HCT116 (cell line): ENCODE measurements around the gene ALK. TPM values are rescaled to one million over a fixed set of nuclear protein-coding genes. Genes with fewer than 3 reads are reported as not detected.

Source experiments
- ATAC-seq: fragments of 200-7000 bp; cut with Tn5 transposase; 2 replicates; pipeline ENCODE4 v1.9.1; 2020; ENCODE audit warnings: mild to moderate bottlenecking, moderate library complexity
- BruUV-seq: library from RNA; stranded (reverse); fragments of 400-500 nt; replicated peaks from 2 replicates; lab custom pipeline; 2021; lab: Mats Ljungman, UMichigan
- CTCF ChIA-PET: fragments of 300-600 bp; sonication (Branson Sonifier 250); formaldehyde crosslinking; loops from one replicate; lab custom pipeline; 2021; ENCODE audit warnings: antibody characterized with exemption; lab: Charles Lee
- POLR2A ChIA-PET: fragments of 300-600, 350-600 bp; sonication (Branson Sonifier 250); formaldehyde crosslinking; loops from one replicate; lab custom pipeline; 2021; ENCODE audit warnings: antibody characterized with exemption; lab: Charles Lee
- RAD21 ChIA-PET, 2 experiments: fragments of 300-600 bp; sonication (Branson Sonifier 250); formaldehyde crosslinking; loops; one replicate each; lab custom pipeline; 2023; ENCODE audit warnings: low total read pairs in 2 of 2; ENCODE audit not compliant: uncharacterized antibody in 2 of 2, unreplicated experiment in 2 of 2, low non-redundant PET in 1 of 2; lab: Charles Lee
- DNase-seq: peaks from one replicate; pipeline ENCODE4 v3.0.0-alpha.2; 2010; ENCODE audit warnings: low read depth, low spot score
- H2AFZ ChIP-seq: fragments of 200-600 bp; shearing (Covaris generic), sonication (generic); 2 replicates; pipeline ENCODE4 v1.6.1; 2017; ENCODE audit warnings: low read depth, mixed run types, mixed read lengths, antibody characterized with exemption, low read length; ENCODE audit not compliant: poor library complexity, severe bottlenecking
- H3K27ac ChIP-seq: 2 replicates; pipeline ENCODE4 v1.5.1; 2012; ENCODE audit warnings: low read depth, low read length
- H3K27me3 ChIP-seq: fragments of 200-600 bp; sonication (generic); 2 replicates; pipeline ENCODE4 v1.6.1; 2016; ENCODE audit warnings: mixed run types, low read length, mixed read lengths; ENCODE audit not compliant: insufficient read depth
- H3K36me3 ChIP-seq, 2 experiments: fragments of 200-500 bp in 1 of 2; fragments of 200-600 bp in 1 of 2; sonication (Bioruptor generic) in 1 of 2; sonication (generic) in 1 of 2; 2 replicates each; pipeline versions ENCODE4 v1.5.1 to v1.6.1; 2014 to 2016; ENCODE audit warnings: low read length in 2 of 2, inconsistent platforms in 1 of 2, mixed read lengths in 1 of 2, mixed run types in 1 of 2; ENCODE audit not compliant: insufficient read depth in 2 of 2, control insufficient read depth in 1 of 2
- H3K4me1 ChIP-seq, 2 experiments: fragments of 200-600 bp in 1 of 2; sonication (generic) in 1 of 2; 2 replicates each; pipeline versions ENCODE4 v1.5.1 to v1.6.1; 2012 to 2017; ENCODE audit warnings: low read length in 2 of 2, inconsistent platforms in 1 of 2, mild to moderate bottlenecking in 1 of 2, mixed read lengths in 1 of 2, mixed run types in 1 of 2, moderate library complexity in 1 of 2; ENCODE audit not compliant: insufficient read depth in 2 of 2, control insufficient read depth in 1 of 2
- H3K4me2 ChIP-seq: fragments of 200-600 bp; sonication (generic); 2 replicates; pipeline ENCODE4 v1.6.1; 2017; ENCODE audit warnings: mixed run types, low read length, mixed read lengths
- H3K4me3 ChIP-seq, 2 experiments: fragments of 200-600 bp in 1 of 2; sonication (generic) in 1 of 2; replicated peaks in 1 of 2; 2 replicates each; pipeline ENCODE4 v1.5.1; 2011 to 2016; ENCODE audit warnings: low read length in 2 of 2, control low read depth in 1 of 2, low read depth in 1 of 2, mild to moderate bottlenecking in 1 of 2, mixed read lengths in 1 of 2, mixed run types in 1 of 2
- H3K79me2 ChIP-seq: fragments of 200-600 bp; sonication (generic); 2 replicates; pipeline ENCODE4 v1.6.1; 2017; ENCODE audit warnings: mild to moderate bottlenecking, mixed run types, low read length, moderate library complexity, mixed read lengths; ENCODE audit not compliant: insufficient read depth
- H3K9ac ChIP-seq: fragments of 200-600 bp; sonication (generic); 2 replicates; pipeline ENCODE4 v1.6.1; 2016; ENCODE audit warnings: low read length, mixed read lengths
- H3K9me2 ChIP-seq: fragments of 200-600 bp; sonication (generic), shearing (Covaris generic); 2 replicates; pipeline ENCODE4 v1.6.1; 2017; ENCODE audit warnings: mixed run types, mild to moderate bottlenecking, moderate library complexity; ENCODE audit not compliant: insufficient read depth
- H3K9me3 ChIP-seq, 2 experiments: fragments of 200-500 bp in 1 of 2; fragments of 200-600 bp in 1 of 2; sonication (Bioruptor generic) in 1 of 2; sonication (generic) in 1 of 2; 2 replicates each; pipeline ENCODE4 v1.6.1; 2014 to 2017; ENCODE audit warnings: low read length in 2 of 2, mixed read lengths in 2 of 2, inconsistent platforms in 1 of 2, low read depth in 1 of 2, mild to moderate bottlenecking in 1 of 2, mixed run types in 1 of 2, moderate library complexity in 1 of 2; ENCODE audit not compliant: control insufficient read depth in 1 of 2, insufficient read depth in 1 of 2
- H4K20me1 ChIP-seq: fragments of 200-600 bp; sonication (generic), shearing (Covaris generic); 2 replicates; pipeline ENCODE4 v1.6.1; 2017; ENCODE audit warnings: mixed run types, mild to moderate bottlenecking, moderate library complexity; ENCODE audit not compliant: insufficient read depth
- CBX3 ChIP-seq: IDR thresholded peaks from 2 replicates; pipeline ENCODE4 v1.6.1; 2012; ENCODE audit warnings: low read depth
- CEBPB ChIP-seq: IDR thresholded peaks from 2 replicates; pipeline ENCODE4 v1.6.1; 2012; ENCODE audit warnings: low read depth
- ELF1 ChIP-seq: IDR thresholded peaks from 2 replicates; pipeline ENCODE4 v1.6.1; 2012; ENCODE audit warnings: low read depth, borderline replicate concordance
- EZH2 ChIP-seq: fragments of 200-600 bp; sonication (generic); IDR thresholded peaks from 2 replicates; pipeline ENCODE4 v1.6.1; 2017; ENCODE audit warnings: antibody characterized with exemption, mixed run types
- EZH2phosphoT487 ChIP-seq: fragments of 200-600 bp; IDR thresholded peaks from 2 replicates; pipeline ENCODE4 v1.6.1; 2018; ENCODE audit warnings: antibody characterized with exemption, borderline replicate concordance
- MAX ChIP-seq: IDR thresholded peaks from 2 replicates; pipeline ENCODE4 v1.6.1; 2012
- POLR2A ChIP-seq: IDR thresholded peaks from 2 replicates; pipeline ENCODE4 v1.7.0; 2011; ENCODE audit warnings: borderline replicate concordance; ENCODE audit not compliant: insufficient read depth, insufficient read length; ENCODE audit errors: extremely low read depth
- RAD21 ChIP-seq: IDR thresholded peaks from 2 replicates; pipeline ENCODE4 v1.6.1; 2012; ENCODE audit warnings: low read depth, mild to moderate bottlenecking
- REST ChIP-seq: IDR thresholded peaks from 2 replicates; pipeline ENCODE4 v1.6.1; 2012; ENCODE audit warnings: low read depth
- SIN3A ChIP-seq: IDR thresholded peaks from 2 replicates; pipeline ENCODE4 v1.6.1; 2012; ENCODE audit warnings: low read depth
- SP1 ChIP-seq: IDR thresholded peaks from 2 replicates; pipeline ENCODE4 v1.6.1; 2012; ENCODE audit warnings: low read depth
- TCF7L2 ChIP-seq: IDR thresholded peaks from 2 replicates; pipeline ENCODE4 v1.7.0; 2011; ENCODE audit warnings: borderline replicate concordance, inconsistent platforms; ENCODE audit not compliant: insufficient read depth, insufficient read length; ENCODE audit errors: extremely low read depth
- intact Hi-C: fragments of 100-400 bp; cut with micrococcal nuclease; formaldehyde crosslinking; loops from 2 replicates; pipeline ENCODE4 v1.10.0; 2022
- total RNA-seq: library from RNA; stranded (reverse); gene quantifications from one replicate; pipeline ENCODE4 v1.2.1, GENCODE V29; 2021; ENCODE audit not compliant: unreplicated experiment
- TF ChIP-seq, protein P1 (sequence below): IDR thresholded peaks from 2 replicates; pipeline ENCODE4 v1.6.1; 2011; ENCODE audit warnings: mild to moderate bottlenecking, low read length, moderate library complexity; ENCODE audit not compliant: insufficient replicate concordance; ENCODE audit errors: extremely low read depth
- TF ChIP-seq, protein P2 (sequence below), 3 experiments: fragments of 200-600 bp in 1 of 3; sonication (generic) in 1 of 3; IDR thresholded peaks in 2 of 3; conservative IDR thresholded peaks in 1 of 3; 2 replicates each; pipeline ENCODE4 v1.5.1; 2012 to 2017; ENCODE audit warnings: low read depth in 2 of 3, low read length in 2 of 3, antibody characterized with exemption in 1 of 3, borderline replicate concordance in 1 of 3, control low read depth in 1 of 3, mild to moderate bottlenecking in 1 of 3, mixed read lengths in 1 of 3, mixed run types in 1 of 3, moderate library complexity in 1 of 3; ENCODE audit not compliant: insufficient read depth in 1 of 3

ALK gene
- total RNA-seq, 1 experiment from 2014 or later: not detected

DNA sequence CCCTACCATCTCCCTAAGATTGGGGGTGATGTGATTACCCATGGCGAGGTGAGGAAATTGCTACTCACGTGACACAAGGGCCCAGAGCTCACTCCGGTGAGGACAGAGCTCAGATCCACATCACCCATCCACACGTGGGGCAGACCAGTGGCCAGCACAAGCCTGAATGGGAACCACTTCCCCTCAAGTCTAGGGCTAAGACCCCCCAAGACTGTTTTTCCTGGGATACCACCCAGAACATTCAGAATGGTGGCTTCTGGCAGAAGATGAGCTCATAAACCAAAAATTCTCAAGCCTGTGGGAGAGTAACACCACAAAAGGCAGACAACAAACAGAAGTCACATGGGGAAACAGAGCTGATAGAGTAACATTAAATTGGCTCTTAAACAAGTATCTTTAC is 321.4 kb downstream of the ALK start:
- Histone ChIP-seq H3K9me2 (no peaks in the 10 kb centered on the region), H2AFZ (no peak overlapping the region), H3K4me3 (no peak overlapping the region), H3K9ac (no peak overlapping the region), H3K27me3 (peaks cover 15% of the 10 kb centered on the region; the same call in 1 of the 2 replicates), H3K9me3 (no peaks in the 10 kb centered on the region), H3K36me3 (no peaks in the 10 kb centered on the region), H3K79me2 (no peaks in the 10 kb centered on the region), H3K27ac (no peak overlapping the region), H3K4me2 (no peak overlapping the region), H4K20me1 (no peaks in the 10 kb centered on the region), H3K4me1 (no peaks in the 10 kb centered on the region)
- intact Hi-C loops: no loop called here
- no peak for TF ChIP-seq CBX3
- TF ChIP-seq, protein P1, sequence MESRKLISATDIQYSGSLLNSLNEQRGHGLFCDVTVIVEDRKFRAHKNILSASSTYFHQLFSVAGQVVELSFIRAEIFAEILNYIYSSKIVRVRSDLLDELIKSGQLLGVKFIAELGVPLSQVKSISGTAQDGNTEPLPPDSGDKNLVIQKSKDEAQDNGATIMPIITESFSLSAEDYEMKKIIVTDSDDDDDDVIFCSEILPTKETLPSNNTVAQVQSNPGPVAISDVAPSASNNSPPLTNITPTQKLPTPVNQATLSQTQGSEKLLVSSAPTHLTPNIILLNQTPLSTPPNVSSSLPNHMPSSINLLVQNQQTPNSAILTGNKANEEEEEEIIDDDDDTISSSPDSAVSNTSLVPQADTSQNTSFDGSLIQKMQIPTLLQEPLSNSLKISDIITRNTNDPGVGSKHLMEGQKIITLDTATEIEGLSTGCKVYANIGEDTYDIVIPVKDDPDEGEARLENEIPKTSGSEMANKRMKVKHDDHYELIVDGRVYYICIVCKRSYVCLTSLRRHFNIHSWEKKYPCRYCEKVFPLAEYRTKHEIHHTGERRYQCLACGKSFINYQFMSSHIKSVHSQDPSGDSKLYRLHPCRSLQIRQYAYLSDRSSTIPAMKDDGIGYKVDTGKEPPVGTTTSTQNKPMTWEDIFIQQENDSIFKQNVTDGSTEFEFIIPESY: no peak
- no peak for TF ChIP-seq MAX
- TF ChIP-seq, protein P2, sequence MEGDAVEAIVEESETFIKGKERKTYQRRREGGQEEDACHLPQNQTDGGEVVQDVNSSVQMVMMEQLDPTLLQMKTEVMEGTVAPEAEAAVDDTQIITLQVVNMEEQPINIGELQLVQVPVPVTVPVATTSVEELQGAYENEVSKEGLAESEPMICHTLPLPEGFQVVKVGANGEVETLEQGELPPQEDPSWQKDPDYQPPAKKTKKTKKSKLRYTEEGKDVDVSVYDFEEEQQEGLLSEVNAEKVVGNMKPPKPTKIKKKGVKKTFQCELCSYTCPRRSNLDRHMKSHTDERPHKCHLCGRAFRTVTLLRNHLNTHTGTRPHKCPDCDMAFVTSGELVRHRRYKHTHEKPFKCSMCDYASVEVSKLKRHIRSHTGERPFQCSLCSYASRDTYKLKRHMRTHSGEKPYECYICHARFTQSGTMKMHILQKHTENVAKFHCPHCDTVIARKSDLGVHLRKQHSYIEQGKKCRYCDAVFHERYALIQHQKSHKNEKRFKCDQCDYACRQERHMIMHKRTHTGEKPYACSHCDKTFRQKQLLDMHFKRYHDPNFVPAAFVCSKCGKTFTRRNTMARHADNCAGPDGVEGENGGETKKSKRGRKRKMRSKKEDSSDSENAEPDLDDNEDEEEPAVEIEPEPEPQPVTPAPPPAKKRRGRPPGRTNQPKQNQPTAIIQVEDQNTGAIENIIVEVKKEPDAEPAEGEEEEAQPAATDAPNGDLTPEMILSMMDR (IDR thresholded peaks at IDR 0.05 in 2 of 3, conservative IDR thresholded peaks at IDR 0.05 in 1 of 3; ENCODE audit: borderline replicate concordance in 1 of 3, insufficient read depth in 1 of 3, low read depth in 2 of 3, low read length in 2 of 3): no peak
- no peak for TF ChIP-seq EZH2
- no peak for TF ChIP-seq TCF7L2
- no peak for TF ChIP-seq REST
- TF ChIP-seq SIN3A: no peak
- no peak for TF ChIP-seq EZH2phosphoT487
- TF ChIP-seq POLR2A: no peak
- TF ChIP-seq CEBPB: no peak
- TF ChIP-seq ELF1: no peak
- no peak for TF ChIP-seq SP1
- TF ChIP-seq RAD21: no peak
- DNase-seq: no peak
- ATAC-seq: no peak
- CTCF ChIA-PET: no interaction called here
- BruUV-seq: no TSS peak
- POLR2A ChIA-PET: no interaction called here
- RAD21 ChIA-PET: no interaction called here
